ENCODE measurements around the gene TARS1. TPM values are rescaled to one million over a fixed set of nuclear protein-coding genes. Genes with fewer than 3 reads are reported as not detected.

The TARS1 gene
- total and polyA plus RNA-seq, 2 of the 13 experiments (the other 11 are each of a cell fraction or from before 2014, with no cell fraction given), result 77.0 to 184 TPM

GRCh38 chr5:33439905-33440481 lies 772 bp upstream of the TARS1 start (continued):
- TF ChIP-seq, protein P1, sequence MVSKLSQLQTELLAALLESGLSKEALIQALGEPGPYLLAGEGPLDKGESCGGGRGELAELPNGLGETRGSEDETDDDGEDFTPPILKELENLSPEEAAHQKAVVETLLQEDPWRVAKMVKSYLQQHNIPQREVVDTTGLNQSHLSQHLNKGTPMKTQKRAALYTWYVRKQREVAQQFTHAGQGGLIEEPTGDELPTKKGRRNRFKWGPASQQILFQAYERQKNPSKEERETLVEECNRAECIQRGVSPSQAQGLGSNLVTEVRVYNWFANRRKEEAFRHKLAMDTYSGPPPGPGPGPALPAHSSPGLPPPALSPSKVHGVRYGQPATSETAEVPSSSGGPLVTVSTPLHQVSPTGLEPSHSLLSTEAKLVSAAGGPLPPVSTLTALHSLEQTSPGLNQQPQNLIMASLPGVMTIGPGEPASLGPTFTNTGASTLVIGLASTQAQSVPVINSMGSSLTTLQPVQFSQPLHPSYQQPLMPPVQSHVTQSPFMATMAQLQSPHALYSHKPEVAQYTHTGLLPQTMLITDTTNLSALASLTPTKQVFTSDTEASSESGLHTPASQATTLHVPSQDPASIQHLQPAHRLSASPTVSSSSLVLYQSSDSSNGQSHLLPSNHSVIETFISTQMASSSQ (IDR thresholded peaks at IDR 0.05; ENCODE audit: low read depth), result no peak
- TF ChIP-seq, protein P1 (CRISPR knock-in tag; IDR thresholded peaks at IDR 0.05; ENCODE audit: borderline replicate concordance), result no peak
- TF ChIP-seq ZNF776 (CRISPR knock-in tag; IDR thresholded peaks at IDR 0.05), result 0 out of 2 replicates have a peak, but pooled peaks have one; percentile 9
- TF ChIP-seq HDAC2 (CRISPR knock-in tag; IDR thresholded peaks at IDR 0.05), result no peak
- TF ChIP-seq, protein P2, sequence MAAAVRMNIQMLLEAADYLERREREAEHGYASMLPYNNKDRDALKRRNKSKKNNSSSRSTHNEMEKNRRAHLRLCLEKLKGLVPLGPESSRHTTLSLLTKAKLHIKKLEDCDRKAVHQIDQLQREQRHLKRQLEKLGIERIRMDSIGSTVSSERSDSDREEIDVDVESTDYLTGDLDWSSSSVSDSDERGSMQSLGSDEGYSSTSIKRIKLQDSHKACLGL (CRISPR knock-in tag; IDR thresholded peaks at IDR 0.05), result 0 out of 2 replicates have a peak, but pooled peaks have one; percentile 15
- TF ChIP-seq SP140L (CRISPR knock-in tag; IDR thresholded peaks at IDR 0.05; ENCODE audit: borderline replicate concordance), result 0 out of 2 replicates have a peak, but pooled peaks have one; percentile 36
- no peak for TF ChIP-seq EEA1 (CRISPR knock-in tag; IDR thresholded peaks at IDR 0.05; ENCODE audit: borderline replicate concordance)
- TF ChIP-seq POLR2AphosphoS5 (IDR thresholded peaks at IDR 0.05; ENCODE audit: low read depth, low read length), result no peak
- no peak for TF ChIP-seq JARID2 (CRISPR knock-in tag; IDR thresholded peaks at IDR 0.05; ENCODE audit: insufficient replicate concordance)
- no peak for TF ChIP-seq ZNF318 (CRISPR knock-in tag; IDR thresholded peaks at IDR 0.05)
- TF ChIP-seq MLLT10 (CRISPR knock-in tag; IDR thresholded peaks at IDR 0.05), result no peak
- TF ChIP-seq ZNF33B (CRISPR knock-in tag; IDR thresholded peaks at IDR 0.05), result no peak
